B cell (primary cell): Measurements from ENCODE around the gene SCN7A. TPM values are rescaled to one million over a fixed set of nuclear protein-coding genes. Genes with fewer than 3 reads are reported as not detected.

Source experiments
- ATAC-seq: fragments of 200-7000 bp; cut with Tn5 transposase; one replicate; pipeline ENCODE4 v1.10.0; 2021; ENCODE audit warnings: low read depth, mild to moderate bottlenecking, moderate number of reproducible peaks, moderate library complexity
- CTCF ChIA-PET: fragments of 350-600 bp; sonication (Branson Sonifier 250); formaldehyde crosslinking; loops from one replicate; lab custom pipeline; 2021; ENCODE audit warnings: antibody characterized with exemption, inconsistent platforms; lab: Charles Lee
- POLR2A ChIA-PET: fragments of 350-600 bp; sonication (Branson Sonifier 250); formaldehyde crosslinking; loops from one replicate; lab custom pipeline; 2021; ENCODE audit warnings: antibody characterized with exemption; lab: Charles Lee
- DNase-seq: peaks from one replicate; pipeline ENCODE4 v3.0.0; 2013
- H2AFZ ChIP-seq: 2 replicates; pipeline ENCODE4 v1.6.1; 2012; ENCODE audit warnings: mild to moderate bottlenecking, low read depth, low read length; ENCODE audit not compliant: insufficient read depth, poor library complexity, severe bottlenecking
- H3K27ac ChIP-seq, 2 donors: 1 replicate in 1 of 2; 2 replicates in 1 of 2; pipeline ENCODE4 v1.5.1; 2012 to 2013; ENCODE audit warnings: low read length in 2 of 2, mild to moderate bottlenecking in 2 of 2, moderate library complexity in 1 of 2
- H3K27me3 ChIP-seq, 4 experiments: fragments of 200-600 bp in 1 of 4; sonication (generic) in 1 of 4; replicated peaks in 1 of 4; 1 replicate in 2 of 4; 2 replicates in 2 of 4; pipeline versions ENCODE4 v1.6.1 to v1.7.0; 2013 to 2016; ENCODE audit warnings: low read length in 3 of 4, mild to moderate bottlenecking in 2 of 4, mixed read lengths in 1 of 4, moderate library complexity in 1 of 4; ENCODE audit not compliant: insufficient read depth in 4 of 4, control insufficient read depth in 3 of 4; ENCODE audit errors: control extremely low read depth in 1 of 4
- H3K36me3 ChIP-seq, 2 experiments: replicated peaks in 1 of 2; 1 replicate in 1 of 2; 2 replicates in 1 of 2; pipeline versions ENCODE4 v1.6.1 to v1.7.1; 2013; ENCODE audit warnings: low read length in 1 of 2; ENCODE audit not compliant: insufficient read depth in 2 of 2, control insufficient read depth in 1 of 2; ENCODE audit errors: control extremely low read depth in 1 of 2, extremely low read depth in 1 of 2
- H3K4me1 ChIP-seq, 2 donors: fragments of 200-600 bp in 1 of 2; sonication (generic) in 1 of 2; 1 replicate in 1 of 2; 2 replicates in 1 of 2; pipeline versions ENCODE4 v1.5.1 to v1.6.1; 2013 to 2017; ENCODE audit warnings: low read length in 2 of 2; ENCODE audit not compliant: control insufficient read depth in 2 of 2, insufficient read depth in 2 of 2
- H3K4me2 ChIP-seq: replicated peaks from 2 replicates; pipeline ENCODE3; 2012; ENCODE audit warnings: mild to moderate bottlenecking, low read depth, low read length; ENCODE audit not compliant: poor library complexity, severe bottlenecking
- H3K4me3 ChIP-seq, 5 experiments: fragments of 200-600 bp in 1 of 5; sonication (generic) in 1 of 5; 1 replicate in 3 of 5; 2 replicates in 2 of 5; pipeline versions ENCODE4 v1.5.1 to v1.7.0; 2011 to 2016; ENCODE audit warnings: low read length in 4 of 5, mild to moderate bottlenecking in 4 of 5, low read depth in 2 of 5, control low read depth in 1 of 5, moderate library complexity in 1 of 5; ENCODE audit not compliant: insufficient read depth in 1 of 5; ENCODE audit errors: control extremely low read depth in 1 of 5, extremely low read depth in 1 of 5
- H3K79me2 ChIP-seq: fragments of 200-600 bp; sonication (generic); one replicate; pipeline ENCODE4 v1.6.0; 2016; ENCODE audit warnings: low read length; ENCODE audit not compliant: control insufficient read depth, insufficient read depth
- H3K9ac ChIP-seq: fragments of 200-600 bp; sonication (generic); 2 replicates; pipeline ENCODE4 v1.6.1; 2017; ENCODE audit warnings: mild to moderate bottlenecking, low read length, moderate library complexity
- H3K9me3 ChIP-seq, 3 donors: one replicate each; pipeline versions ENCODE4 v1.6.1 to v1.7.1; 2013; ENCODE audit warnings: low read length in 2 of 3; ENCODE audit not compliant: control insufficient read depth in 2 of 3, insufficient read depth in 1 of 3; ENCODE audit errors: control extremely low read depth in 1 of 3
- H4K20me1 ChIP-seq: 2 replicates; pipeline ENCODE4 v1.6.0; 2012; ENCODE audit warnings: mild to moderate bottlenecking, low read length; ENCODE audit not compliant: insufficient read depth, control insufficient read depth, poor library complexity, severe bottlenecking
- H3K27ac Mint-ChIP-seq: one replicate; pipeline ENCODE4 v1.8.0; 2021; ENCODE audit warnings: mixed read lengths
- H3K27me3 Mint-ChIP-seq: one replicate; pipeline ENCODE4 v1.8.0; 2021; ENCODE audit warnings: mixed read lengths
- H3K4me1 Mint-ChIP-seq: one replicate; pipeline ENCODE4 v1.8.0; 2021; ENCODE audit warnings: mixed read lengths
- H3K4me3 Mint-ChIP-seq: one replicate; pipeline ENCODE4 v1.8.0; 2021; ENCODE audit warnings: mixed read lengths
- H3K9me3 Mint-ChIP-seq: one replicate; pipeline ENCODE4 v1.8.0; 2022; ENCODE audit warnings: mixed read lengths; ENCODE audit not compliant: insufficient read depth
- EZH2 ChIP-seq: IDR thresholded peaks from 2 replicates; pipeline ENCODE4 v1.6.1; 2012; ENCODE audit warnings: borderline replicate concordance, low read depth, mild to moderate bottlenecking, moderate library complexity, low read length; ENCODE audit not compliant: insufficient read depth, poor library complexity, severe bottlenecking
- WGBS: methylation state at CpG from one replicate; pipeline ENCODE4 v1.1.5; 2013; ENCODE audit warnings: missing lambda C conversion rate; ENCODE audit not compliant: insufficient coverage; 5-methylcytosine and 5-hydroxymethylcytosine counted together
- intact Hi-C: fragments of 100-400 bp; cut with micrococcal nuclease; formaldehyde crosslinking; loops from one replicate; pipeline ENCODE4 v1.10.0; 2022
- polyA plus RNA-seq: library from polyadenylated mRNA; depleted of rRNA; stranded (reverse); fragments of >200 nt; gene quantifications from 2 replicates; pipeline ENCODE4 v1.2.3, GENCODE V29; 2012
- total RNA-seq, 2 donors: library from RNA; stranded (reverse); fragments of 120-200 nt in 1 of 2; gene quantifications; 1 replicate in 1 of 2; 2 replicates in 1 of 2; pipeline versions ENCODE4 v1.2.3 to v1.2.4, GENCODE V29; 2013 to 2022
- TF ChIP-seq, protein P1 (sequence below): fragments of 200-600 bp; IDR thresholded peaks from one replicate; pipeline ENCODE4 v1.8.0; 2022; ENCODE audit warnings: antibody characterized with exemption, mild to moderate bottlenecking

SCN7A gene
- total and polyA plus RNA-seq, 2 donors (not counting 1 experiment from before 2014, with no cell fraction given), result not detected

DNA sequence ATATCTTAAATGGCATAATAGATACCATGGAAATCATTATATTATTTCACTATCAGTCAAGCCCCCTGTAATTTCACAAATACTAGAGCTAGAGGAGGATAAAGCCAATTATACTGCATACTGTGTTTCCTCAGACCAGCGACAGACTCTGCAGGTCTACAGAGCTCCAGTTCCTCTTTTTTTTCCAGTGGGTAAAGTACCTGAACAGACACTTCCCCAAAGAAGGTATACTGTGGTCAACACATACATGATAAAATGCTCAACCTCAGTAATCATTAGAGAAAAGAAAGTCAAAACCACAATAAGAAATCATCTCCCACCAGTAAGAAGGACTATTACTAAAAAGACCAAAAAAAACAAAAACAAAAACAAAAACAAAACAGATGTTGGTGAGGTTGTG, 44.6 kb downstream of the SCN7A start:
- Histone ChIP-seq H3K9ac (no peak overlapping the region), H3K4me3 (no peak overlapping the region), H3K4me1 (no peaks in the 10 kb centered on the region), H3K4me2 (no peak overlapping the region), H3K27ac (no peak overlapping the region), H3K27me3 (no peaks in the 10 kb centered on the region), H2AFZ (no peak overlapping the region), H3K36me3 (no peaks in the 10 kb centered on the region), H3K9me3 (no peaks in the 10 kb centered on the region), H4K20me1 (no peaks in the 10 kb centered on the region), H3K79me2 (no peaks in the 10 kb centered on the region)
- peaks cover 3% of the 10 kb centered on the region for H3K4me1 Mint-ChIP-seq
- H3K9me3 Mint-ChIP-seq, result peaks cover 4% of the 10 kb centered on the region
- no peak for TF ChIP-seq EZH2
- TF ChIP-seq, protein P1, sequence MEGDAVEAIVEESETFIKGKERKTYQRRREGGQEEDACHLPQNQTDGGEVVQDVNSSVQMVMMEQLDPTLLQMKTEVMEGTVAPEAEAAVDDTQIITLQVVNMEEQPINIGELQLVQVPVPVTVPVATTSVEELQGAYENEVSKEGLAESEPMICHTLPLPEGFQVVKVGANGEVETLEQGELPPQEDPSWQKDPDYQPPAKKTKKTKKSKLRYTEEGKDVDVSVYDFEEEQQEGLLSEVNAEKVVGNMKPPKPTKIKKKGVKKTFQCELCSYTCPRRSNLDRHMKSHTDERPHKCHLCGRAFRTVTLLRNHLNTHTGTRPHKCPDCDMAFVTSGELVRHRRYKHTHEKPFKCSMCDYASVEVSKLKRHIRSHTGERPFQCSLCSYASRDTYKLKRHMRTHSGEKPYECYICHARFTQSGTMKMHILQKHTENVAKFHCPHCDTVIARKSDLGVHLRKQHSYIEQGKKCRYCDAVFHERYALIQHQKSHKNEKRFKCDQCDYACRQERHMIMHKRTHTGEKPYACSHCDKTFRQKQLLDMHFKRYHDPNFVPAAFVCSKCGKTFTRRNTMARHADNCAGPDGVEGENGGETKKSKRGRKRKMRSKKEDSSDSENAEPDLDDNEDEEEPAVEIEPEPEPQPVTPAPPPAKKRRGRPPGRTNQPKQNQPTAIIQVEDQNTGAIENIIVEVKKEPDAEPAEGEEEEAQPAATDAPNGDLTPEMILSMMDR, result no peak
- intact Hi-C loops, result no loop called here
- peak; percentile 28 for ATAC-seq
- POLR2A ChIA-PET, result no interaction called here
- no peaks in the 10 kb centered on the region for H3K27me3 Mint-ChIP-seq
- CTCF ChIA-PET, result no interaction called here
- 17% methylated on average over 1 of the region's 1 CpG for WGBS
- no peak overlapping the region for H3K4me3 Mint-ChIP-seq
- DNase-seq, result no peak
- no peak overlapping the region for H3K27ac Mint-ChIP-seq

DNA sequence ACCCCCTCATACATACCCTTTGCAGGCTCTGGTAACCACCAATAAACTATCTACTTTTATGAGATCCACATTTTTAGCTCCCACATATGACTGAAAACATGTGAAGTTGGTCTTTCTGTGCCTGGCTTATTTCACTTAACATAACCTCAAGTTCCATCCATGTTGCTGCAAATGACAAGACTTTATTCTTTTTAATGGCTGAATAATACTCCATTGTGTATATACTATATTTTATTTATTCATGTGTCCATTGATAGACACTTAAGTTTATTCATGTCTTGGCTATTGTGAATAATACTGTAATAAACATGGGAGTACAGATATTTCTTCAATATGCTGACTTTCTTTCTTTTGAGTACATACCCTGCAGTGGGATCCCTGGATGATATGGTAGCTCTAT, 45.9 kb downstream of the SCN7A start:
- no peak overlapping the region for H3K27ac Mint-ChIP-seq
- POLR2A ChIA-PET, result no interaction called here

More for the DNA sequence above, 45.9 kb downstream of the SCN7A start:
- Histone ChIP-seq H3K4me1 (no peaks in the 10 kb centered on the region), H2AFZ (no peak overlapping the region), H3K9ac (no peak overlapping the region), H3K4me3 (no peak overlapping the region), H3K4me2 (no peak overlapping the region), H4K20me1 (no peaks in the 10 kb centered on the region), H3K79me2 (no peaks in the 10 kb centered on the region), H3K36me3 (no peaks in the 10 kb centered on the region), H3K27ac (no peak overlapping the region), H3K9me3 (no peaks in the 10 kb centered on the region), H3K27me3 (no peaks in the 10 kb centered on the region)
- DNase-seq, result no peak
- intact Hi-C loops, result no loop called here
- CTCF ChIA-PET, result interaction anchor here (0.5 kb wide), 1 partner anchor 67 kb away, joined by 3 read pairs; no protein-coding TSS in a partner anchor
- TF ChIP-seq EZH2, result no peak
- TF ChIP-seq, protein P1, result no peak
- H3K4me3 Mint-ChIP-seq, result no peak overlapping the region
- ATAC-seq, result no peak
- no peaks in the 10 kb centered on the region for H3K27me3 Mint-ChIP-seq
- H3K4me1 Mint-ChIP-seq, result peaks cover 3% of the 10 kb centered on the region
- H3K9me3 Mint-ChIP-seq, result peaks cover 4% of the 10 kb centered on the region
